K562 (cell line): ENCODE results near the gene CELA3B. TPM values are rescaled to one million over a fixed set of nuclear protein-coding genes. Genes with fewer than 3 reads are reported as not detected.

Source experiments
- AFF1 ChIP-seq, 2 experiments: fragments of 450-650 bp; IDR thresholded peaks; 2 replicates each; pipeline ENCODE4 v1.6.1; 2018; ENCODE audit warnings: mild to moderate bottlenecking in 2 of 2, low read depth in 1 of 2; ENCODE audit not compliant: partially characterized antibody in 2 of 2
- ARID3A ChIP-seq: IDR thresholded peaks from 2 replicates; pipeline ENCODE4 v1.6.1; 2012; ENCODE audit warnings: low read depth, low read length, improper control_type of control experiment, borderline replicate concordance
- CEBPG ChIP-seq, 3 experiments: fragments of 200-800 bp in 1 of 3; sonication (Bioruptor generic) in 1 of 3; sonication (generic) in 1 of 3; formaldehyde crosslinking in 1 of 3; IDR thresholded peaks in 2 of 3; conservative IDR thresholded peaks in 1 of 3; 2 replicates each; pipeline versions ENCODE4 v1.6.1 to v1.8.0; 2016 to 2022; ENCODE audit warnings: missing compliant biosample characterization in 2 of 3, missing genetic modification characterization in 2 of 3, mild to moderate bottlenecking in 1 of 3, missing genetic modification reagents in 1 of 3
- FIP1L1 ChIP-seq: fragments of 200-400 bp; formaldehyde crosslinking; IDR thresholded peaks from 2 replicates; pipeline ENCODE4 v1.6.1; 2018; ENCODE audit warnings: mild to moderate bottlenecking, low read depth, low read length; ENCODE audit not compliant: poor library complexity, severe bottlenecking
- ID3 ChIP-seq, 2 experiments: fragments of 250-450 bp in 1 of 2; fragments of 450-650 bp in 1 of 2; sonication (Bioruptor Pico) in 1 of 2; IDR thresholded peaks; 2 replicates each; pipeline versions ENCODE4 v1.6.1 to v1.8.0; 2016 to 2021; ENCODE audit warnings: mild to moderate bottlenecking in 2 of 2, moderate library complexity in 2 of 2, missing compliant biosample characterization in 1 of 2, missing genetic modification characterization in 1 of 2
- IRF2 ChIP-seq: sonication (generic); formaldehyde crosslinking; IDR thresholded peaks from 2 replicates; pipeline ENCODE4 v1.8.1; 2022; ENCODE audit warnings: mild to moderate bottlenecking, missing genetic modification reagents
- NCOA6 ChIP-seq: fragments of 450-650 bp; IDR thresholded peaks from 2 replicates; pipeline ENCODE4 v1.6.1; 2017; ENCODE audit warnings: mild to moderate bottlenecking
- NR4A1 ChIP-seq, 2 experiments: fragments of 250-450 bp in 1 of 2; fragments of 450-650 bp in 1 of 2; sonication (Bioruptor Pico) in 1 of 2; IDR thresholded peaks; 2 replicates each; pipeline versions ENCODE4 v1.4.0 to v1.6.1; 2016 to 2020; ENCODE audit warnings: mild to moderate bottlenecking in 2 of 2, missing compliant biosample characterization in 1 of 2, missing genetic modification characterization in 1 of 2, moderate library complexity in 1 of 2
- OTX1 ChIP-seq: fragments of 450-650 bp; formaldehyde crosslinking; IDR thresholded peaks from 2 replicates; pipeline ENCODE4 v1.4.0; 2022; ENCODE audit warnings: mild to moderate bottlenecking
- RFX5 ChIP-seq: IDR thresholded peaks from 2 replicates; pipeline ENCODE4 v1.6.1; 2011; ENCODE audit warnings: low read depth, mild to moderate bottlenecking, improper control_type of control experiment, low read length
- SIN3A ChIP-seq, 2 experiments: fragments of 150-350 bp in 1 of 2; IDR thresholded peaks; 2 replicates each; pipeline ENCODE4 v1.6.1; 2011 to 2016; ENCODE audit warnings: borderline replicate concordance in 2 of 2, low read depth in 2 of 2, low read length in 2 of 2, mild to moderate bottlenecking in 2 of 2, moderate library complexity in 2 of 2; ENCODE audit not compliant: control insufficient read depth in 1 of 2
- SNAPC5 ChIP-seq: fragments of 250-450 bp; sonication (Bioruptor Pico); IDR thresholded peaks from 2 replicates; pipeline ENCODE4 v1.8.0; 2021; ENCODE audit warnings: moderate library complexity, mild to moderate bottlenecking, inconsistent platforms
- TOE1 ChIP-seq, 2 experiments: fragments of 450-650 bp in 1 of 2; sonication (generic) in 1 of 2; formaldehyde crosslinking in 1 of 2; IDR thresholded peaks; 2 replicates each; pipeline versions ENCODE4 v1.7.1 to v1.8.0; 2016 to 2022; ENCODE audit warnings: borderline replicate concordance in 2 of 2, mild to moderate bottlenecking in 2 of 2, antibody characterized with exemption in 1 of 2, inconsistent platforms in 1 of 2, low read depth in 1 of 2, missing genetic modification reagents in 1 of 2, moderate library complexity in 1 of 2
- ZNF239 ChIP-seq: fragments of 250-450 bp; sonication (Bioruptor Pico); IDR thresholded peaks from 2 replicates; pipeline ENCODE4 v1.4.0; 2020; ENCODE audit warnings: mild to moderate bottlenecking
- ZNF384 ChIP-seq: IDR thresholded peaks from 2 replicates; pipeline ENCODE4 v1.6.1; 2012; ENCODE audit warnings: low read depth, low read length, improper control_type of control experiment
- ZNF695 ChIP-seq: fragments of 450-650 bp; formaldehyde crosslinking; IDR thresholded peaks from 2 replicates; pipeline ENCODE4 v1.4.0; 2020; ENCODE audit warnings: mild to moderate bottlenecking, moderate library complexity
- ZNF75A ChIP-seq: fragments of 450-650 bp; formaldehyde crosslinking; IDR thresholded peaks from 2 replicates; pipeline ENCODE4 v1.4.0; 2020; ENCODE audit warnings: mild to moderate bottlenecking
- polyA plus RNA-seq, 8 experiments: library from polyadenylated mRNA; depleted of rRNA in 4 of 8; stranded (reverse) in 5 of 8; unstranded in 3 of 8; fragments of >200 nt; fragmentation: Nextera tagmentation in 2 of 8; fragmentation: Illumina TruSeq in 1 of 8; extraction: Ambion mirVana in 2 of 8; extraction: Trizol in 1 of 8; gene quantifications; 2 replicates each; pipeline versions ENCODE4 v1.2.1 to v1.2.3, GENCODE V29; 2011 to 2014; ENCODE audit warnings: inconsistent platforms in 1 of 8, missing spikeins in 1 of 8
- total RNA-seq, 7 experiments: library from RNA; depleted of rRNA in 6 of 7; stranded (reverse); fragments of >200 nt in 6 of 7; fragmentation: Illumina TruSeq in 2 of 7; extraction: Trizol in 2 of 7; gene quantifications; 2 replicates each; pipeline versions ENCODE4 v1.2.1 to v1.2.3, GENCODE V29; 2011 to 2021; ENCODE audit warnings: low replicate concordance in 1 of 7

Gene CELA3B
- total and polyA plus RNA-seq, 9 of the 15 experiments (the other 6 are each of a cell fraction or from before 2014, with no cell fraction given): 3.1 TPM; not detected in 8

DNA sequence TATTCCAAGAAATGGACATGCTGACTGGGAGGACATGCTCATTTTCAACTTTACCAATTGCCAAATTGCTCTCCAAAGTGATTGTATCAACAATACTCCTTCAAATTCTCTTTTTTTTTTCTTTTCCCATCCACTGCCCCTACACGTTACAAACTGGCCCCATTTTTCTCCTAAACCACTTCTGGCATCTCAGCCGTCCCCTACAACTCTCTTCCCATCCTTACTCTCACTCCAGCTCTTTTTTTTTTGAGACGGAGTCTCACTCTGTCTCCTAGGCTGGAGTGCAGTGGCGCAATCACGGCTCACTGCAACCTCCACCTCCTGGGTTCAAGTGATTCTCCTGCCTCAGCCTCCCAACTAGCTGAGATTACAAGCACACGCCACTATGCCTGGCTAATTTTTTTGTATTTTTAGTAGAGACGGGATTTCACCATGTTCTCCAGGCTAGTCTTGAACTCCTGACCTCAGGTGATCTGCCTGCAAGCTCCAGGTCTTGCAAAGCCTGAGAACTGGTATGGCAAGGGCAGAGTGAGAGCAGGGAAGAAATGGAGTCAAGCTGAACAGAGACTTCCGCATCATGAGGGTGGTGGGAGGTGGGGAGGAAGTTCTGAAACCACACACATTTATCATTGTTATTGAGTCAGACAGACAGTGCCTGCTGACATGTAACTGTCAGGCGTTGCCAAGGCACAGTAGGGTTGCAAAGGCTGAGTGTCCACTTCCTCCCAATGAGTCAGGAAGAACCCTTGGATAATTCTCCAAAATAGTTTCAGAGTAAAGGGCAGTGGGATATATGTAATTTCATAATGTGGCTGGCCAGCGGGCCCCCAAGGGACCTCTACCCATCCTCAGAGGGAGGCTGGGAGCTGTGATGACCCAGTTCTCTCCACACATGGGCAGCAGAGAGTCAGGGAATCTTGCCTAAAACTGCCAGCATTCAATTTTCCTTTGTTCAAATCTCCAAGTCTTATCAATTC, 42.0 kb downstream of the CELA3B start (continued):
- TF ChIP-seq NR4A1 (CRISPR knock-in tag; IDR thresholded peaks at IDR 0.05): no peak
- TF ChIP-seq NR4A1 (tag; IDR thresholded peaks at IDR 0.05): no peak
- peak; percentile 42 to 58 for TF ChIP-seq AFF1 (IDR thresholded peaks at IDR 0.05; ENCODE audit: low read depth in 1 of 2, partially characterized antibody in 2 of 2)
- no peak for TF ChIP-seq ID3 (CRISPR knock-in tag; IDR thresholded peaks at IDR 0.05)
- peak; percentile 71; the same call in 1 of the 2 replicates for TF ChIP-seq ID3 (tag; IDR thresholded peaks at IDR 0.05)
- TF ChIP-seq OTX1: peak; percentile 20; the same call in 1 of the 2 replicates
- no peak for TF ChIP-seq SIN3A (IDR thresholded peaks at IDR 0.05; ENCODE audit: borderline replicate concordance in 2 of 2, control insufficient read depth in 1 of 2, low read depth in 2 of 2, low read length in 2 of 2)
- TF ChIP-seq RFX5: peak; percentile 81
- no peak for TF ChIP-seq ZNF695
- TF ChIP-seq CEBPG (CRISPR knock-in tag; IDR thresholded peaks at IDR 0.05): peak; percentile 75; the same call in 1 of the 2 replicates
- peak; percentile 73 to 90 for TF ChIP-seq CEBPG (tag; conservative IDR thresholded peaks at IDR 0.05 in 1 of 2, IDR thresholded peaks at IDR 0.05 in 1 of 2)
- no peak for TF ChIP-seq FIP1L1
- peak; percentile 53 for TF ChIP-seq ZNF239 (CRISPR knock-in tag)
- TF ChIP-seq SNAPC5: no peak
- TF ChIP-seq TOE1 (IDR thresholded peaks at IDR 0.05; ENCODE audit: borderline replicate concordance): peak; percentile 75; the same call in 1 of the 2 replicates
- no peak for TF ChIP-seq TOE1 (CRISPR knock-in tag; IDR thresholded peaks at IDR 0.05; ENCODE audit: borderline replicate concordance, low read depth)
- TF ChIP-seq ZNF75A (CRISPR knock-in tag): no peak
- no peak for TF ChIP-seq ZNF384
- TF ChIP-seq NCOA6: no peak
- no peak for TF ChIP-seq IRF2
- TF ChIP-seq ARID3A: no peak
